K562 (cell line): ENCODE results near the gene NPB. TPM values are rescaled to one million over a fixed set of nuclear protein-coding genes. Genes with fewer than 3 reads are reported as not detected.

Experiments
- ARID1B ChIP-seq: fragments of 450-650 bp; IDR thresholded peaks from 2 replicates; pipeline ENCODE4 v1.6.1; 2016; ENCODE audit warnings: antibody characterized with exemption, mild to moderate bottlenecking, inconsistent platforms
- BHLHE40 ChIP-seq: IDR thresholded peaks from 2 replicates; pipeline ENCODE4 v1.6.1; 2011; ENCODE audit warnings: low read length, improper control_type of control experiment
- C11orf30 ChIP-seq: fragments of 450-650 bp; IDR thresholded peaks from 2 replicates; pipeline ENCODE4 v1.6.1; 2016; ENCODE audit warnings: low read depth, mild to moderate bottlenecking
- CBX5 ChIP-seq: IDR thresholded peaks from 2 replicates; pipeline ENCODE4 v1.6.1; 2014; ENCODE audit warnings: low read depth, borderline replicate concordance
- CCAR2 ChIP-seq: fragments of 200-400 bp; formaldehyde crosslinking; IDR thresholded peaks from 2 replicates; pipeline ENCODE4 v1.6.1; 2017; ENCODE audit warnings: mild to moderate bottlenecking, low read depth, low read length
- EGR1 ChIP-seq: fragments of 450-650 bp; conservative IDR thresholded peaks from 2 replicates; pipeline ENCODE4 v1.6.1; 2017; ENCODE audit warnings: mild to moderate bottlenecking
- FIP1L1 ChIP-seq: fragments of 200-400 bp; formaldehyde crosslinking; IDR thresholded peaks from 2 replicates; pipeline ENCODE4 v1.6.1; 2018; ENCODE audit warnings: mild to moderate bottlenecking, low read depth, low read length; ENCODE audit not compliant: poor library complexity, severe bottlenecking
- HMBOX1 ChIP-seq: sonication (generic); IDR thresholded peaks from 2 replicates; pipeline ENCODE4 v1.6.1; 2016
- MBD2 ChIP-seq: sonication (generic); IDR thresholded peaks from 2 replicates; pipeline ENCODE4 v1.6.1; 2016; ENCODE audit warnings: low read depth, borderline replicate concordance
- MEF2D ChIP-seq: conservative IDR thresholded peaks from 2 replicates; pipeline ENCODE4 v1.6.1; 2016; ENCODE audit warnings: low read depth, missing genetic modification characterization, missing compliant biosample characterization
- MGA ChIP-seq: fragments of 450-650 bp; IDR thresholded peaks from 2 replicates; pipeline ENCODE4 v1.6.1; 2016; ENCODE audit warnings: mild to moderate bottlenecking, moderate library complexity
- NFE2 ChIP-seq: IDR thresholded peaks from 2 replicates; pipeline ENCODE4 v1.6.1; 2014; ENCODE audit warnings: antibody characterized with exemption, low read depth
- SMAD1 ChIP-seq: fragments of 150-350 bp; IDR thresholded peaks from 2 replicates; pipeline ENCODE4 v1.6.1; 2014; ENCODE audit warnings: low read length, low read depth; ENCODE audit not compliant: partially characterized antibody
- TGIF2 ChIP-seq: sonication (generic); formaldehyde crosslinking; IDR thresholded peaks from 2 replicates; pipeline ENCODE4 v1.8.1; 2022; ENCODE audit warnings: mild to moderate bottlenecking, missing genetic modification reagents, moderate library complexity
- TRIM24 ChIP-seq, 2 experiments: fragments of 450-650 bp; IDR thresholded peaks; 2 replicates each; pipeline ENCODE4 v1.6.1; 2016
- ZBED1 ChIP-seq: IDR thresholded peaks from 2 replicates; pipeline ENCODE4 v1.6.1; 2014
- ZFP30 ChIP-seq: fragments of 250-450 bp; sonication (Bioruptor Pico); IDR thresholded peaks from 2 replicates; pipeline ENCODE4 v1.8.0; 2022; ENCODE audit warnings: moderate library complexity, mild to moderate bottlenecking, inconsistent platforms, borderline replicate concordance
- ZNF316 ChIP-seq: fragments of 450-650 bp; IDR thresholded peaks from 2 replicates; pipeline ENCODE4 v1.6.1; 2016
- polyA plus RNA-seq, 8 experiments: library from polyadenylated mRNA; depleted of rRNA in 4 of 8; stranded (reverse) in 5 of 8; unstranded in 3 of 8; fragments of >200 nt; fragmentation: Nextera tagmentation in 2 of 8; fragmentation: Illumina TruSeq in 1 of 8; extraction: Ambion mirVana in 2 of 8; extraction: Trizol in 1 of 8; gene quantifications; 2 replicates each; pipeline versions ENCODE4 v1.2.1 to v1.2.3, GENCODE V29; 2011 to 2014; ENCODE audit warnings: inconsistent platforms in 1 of 8, missing spikeins in 1 of 8
- total RNA-seq, 7 experiments: library from RNA; depleted of rRNA in 6 of 7; stranded (reverse); fragments of >200 nt in 6 of 7; fragmentation: Illumina TruSeq in 2 of 7; extraction: Trizol in 2 of 7; gene quantifications; 2 replicates each; pipeline versions ENCODE4 v1.2.1 to v1.2.3, GENCODE V29; 2011 to 2021; ENCODE audit warnings: low replicate concordance in 1 of 7

NPB gene
- total and polyA plus RNA-seq, 9 of the 15 experiments (the other 6 are each of a cell fraction or from before 2014, with no cell fraction given), result 0.03 to 0.61 (median 0.14) TPM; not detected in 2

GRCh38 chr17:81916234-81917001 is 14.4 kb downstream of the NPB start (continued):
- peak; percentile 63; the same call in 1 of the 2 replicates for TF ChIP-seq HMBOX1
- TF ChIP-seq BHLHE40, result peak; percentile 26; the same call in 1 of the 2 replicates
- 0 out of 2 replicates have a peak, but pooled peaks have one; percentile 16 for TF ChIP-seq ARID1B
- TF ChIP-seq C11orf30, result peak; percentile 37
- peak; percentile 16 for TF ChIP-seq SMAD1
- TF ChIP-seq ZNF316, result peak; percentile 58; the same call in 1 of the 2 replicates
- TF ChIP-seq ZBED1, result no peak
- TF ChIP-seq CCAR2, result no peak
- TF ChIP-seq ZFP30 (CRISPR knock-in tag), result no peak
- TF ChIP-seq NFE2, result peak; percentile 69
- TF ChIP-seq MBD2, result 0 out of 2 replicates have a peak, but pooled peaks have one; percentile 37
- TF ChIP-seq FIP1L1, result no peak
- TF ChIP-seq MGA, result peak; percentile 40
- TF ChIP-seq EGR1, result peak; percentile 84
- no peak for TF ChIP-seq CBX5
- no peak for TF ChIP-seq TGIF2 (CRISPR knock-in tag)
- TF ChIP-seq TRIM24 (IDR thresholded peaks at IDR 0.05), result 0 out of 4 replicates have a peak, but pooled peaks of 1 of the 2 experiments have one; percentile 8
- TF ChIP-seq MEF2D (tag), result no peak
